GM19463 (cell line): ENCODE data around the gene ZFP36.

Experiments used
- ATAC-seq: cut with Tn5 transposase; IDR thresholded peaks from one replicate; pipeline ENCODE4 v1.9.1; 2021; ENCODE audit warnings: mild to moderate bottlenecking, moderate library complexity; ENCODE audit not compliant: unreplicated experiment

The ZFP36 gene

DNA sequence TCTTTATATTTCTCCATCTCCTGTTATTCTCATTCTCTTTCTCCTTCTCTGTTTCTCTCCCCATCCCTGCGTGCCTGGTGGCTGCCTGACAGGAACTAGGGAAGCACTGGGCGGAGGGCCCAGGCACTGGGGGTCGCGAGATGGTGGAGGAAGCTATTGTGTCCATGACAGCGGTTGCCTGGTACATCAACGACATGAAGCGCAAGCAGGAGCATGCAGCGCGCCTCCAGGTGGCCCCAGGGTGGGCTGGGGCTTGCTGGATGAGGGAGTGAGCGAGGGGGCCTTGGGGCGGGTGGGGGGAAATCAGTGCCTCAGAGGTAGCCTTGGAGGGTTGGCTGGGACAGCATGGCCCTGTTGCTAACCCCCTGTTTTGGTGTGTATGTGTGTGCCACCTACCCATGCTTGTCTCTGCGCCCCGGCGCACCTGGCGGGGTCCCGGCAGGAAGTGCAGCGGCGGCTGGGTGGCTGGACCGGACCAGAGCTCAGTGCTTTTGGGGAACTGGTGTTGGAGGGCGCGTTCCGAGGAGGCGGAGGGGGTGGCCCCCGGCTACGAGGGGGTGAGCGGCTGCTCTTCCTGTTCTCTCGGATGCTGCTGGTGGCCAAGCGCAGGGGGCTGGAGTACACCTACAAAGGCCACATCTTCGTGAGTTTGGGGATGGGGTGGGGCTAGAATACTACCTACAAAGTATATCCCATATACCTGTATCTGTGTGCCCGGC lies 11.0 kb downstream of the ZFP36 start:
- ATAC-seq = no peak

DNA sequence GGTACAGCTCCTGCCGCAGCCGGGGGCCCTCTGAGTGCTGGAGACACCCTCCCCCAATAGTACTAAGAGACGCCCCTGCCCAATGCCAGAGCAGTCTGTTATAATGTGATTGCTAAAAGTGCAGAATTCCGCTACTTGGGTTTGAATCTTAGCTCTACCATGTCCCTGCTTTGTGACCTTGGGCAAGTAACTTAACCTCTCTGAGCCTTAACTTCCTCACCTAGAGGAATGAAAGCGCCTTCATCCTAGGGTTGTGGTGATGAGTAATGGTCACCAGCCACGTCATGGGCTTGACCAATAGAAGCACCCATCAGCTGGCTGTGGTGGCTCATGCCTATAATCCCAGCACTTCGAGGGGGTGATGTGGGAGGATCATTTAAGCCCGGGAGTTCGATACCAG lies 12.4 kb downstream of the ZFP36 start:
- no peak for ATAC-seq

DNA sequence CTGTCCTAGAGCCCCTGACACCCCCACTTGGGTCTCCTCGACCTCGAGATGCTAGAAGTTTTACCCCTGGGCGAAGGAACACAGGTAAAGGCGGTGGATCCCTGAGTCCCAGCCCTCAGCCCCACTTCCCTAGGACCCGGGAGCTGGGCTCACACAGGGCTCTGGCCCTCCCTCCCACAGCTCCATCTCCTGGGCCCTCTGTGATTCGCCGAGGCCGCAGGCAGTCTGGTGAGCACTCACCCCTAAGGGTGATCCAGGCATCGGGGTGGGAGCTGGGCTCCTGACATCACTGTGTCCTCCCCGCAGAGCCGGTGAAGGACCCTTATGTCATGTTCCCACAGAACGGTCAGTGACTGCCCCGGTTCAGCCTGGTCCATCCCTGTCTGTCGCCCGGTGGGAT lies 14.1 kb downstream of the ZFP36 start:
- no peak for ATAC-seq

DNA sequence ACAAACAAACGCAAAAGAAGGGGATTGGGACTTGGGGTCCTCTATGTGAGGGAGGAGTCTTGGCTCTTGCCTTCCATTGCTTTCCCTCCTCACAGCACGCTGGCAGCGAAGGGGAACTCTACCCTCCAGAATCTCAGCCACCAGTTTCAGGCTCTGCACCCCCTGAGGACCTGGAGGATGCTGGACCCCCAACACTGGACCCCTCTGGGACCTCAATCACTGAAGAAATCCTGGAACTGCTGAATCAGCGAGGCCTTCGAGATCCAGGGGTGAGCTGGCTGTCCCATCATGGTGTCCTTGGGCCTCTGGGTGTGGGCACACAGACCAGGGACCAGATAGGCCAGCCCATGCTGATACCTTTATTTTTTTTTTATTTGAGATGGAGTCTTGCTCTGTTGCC lies 15.4 kb downstream of the ZFP36 start:
- ATAC-seq = no peak

DNA sequence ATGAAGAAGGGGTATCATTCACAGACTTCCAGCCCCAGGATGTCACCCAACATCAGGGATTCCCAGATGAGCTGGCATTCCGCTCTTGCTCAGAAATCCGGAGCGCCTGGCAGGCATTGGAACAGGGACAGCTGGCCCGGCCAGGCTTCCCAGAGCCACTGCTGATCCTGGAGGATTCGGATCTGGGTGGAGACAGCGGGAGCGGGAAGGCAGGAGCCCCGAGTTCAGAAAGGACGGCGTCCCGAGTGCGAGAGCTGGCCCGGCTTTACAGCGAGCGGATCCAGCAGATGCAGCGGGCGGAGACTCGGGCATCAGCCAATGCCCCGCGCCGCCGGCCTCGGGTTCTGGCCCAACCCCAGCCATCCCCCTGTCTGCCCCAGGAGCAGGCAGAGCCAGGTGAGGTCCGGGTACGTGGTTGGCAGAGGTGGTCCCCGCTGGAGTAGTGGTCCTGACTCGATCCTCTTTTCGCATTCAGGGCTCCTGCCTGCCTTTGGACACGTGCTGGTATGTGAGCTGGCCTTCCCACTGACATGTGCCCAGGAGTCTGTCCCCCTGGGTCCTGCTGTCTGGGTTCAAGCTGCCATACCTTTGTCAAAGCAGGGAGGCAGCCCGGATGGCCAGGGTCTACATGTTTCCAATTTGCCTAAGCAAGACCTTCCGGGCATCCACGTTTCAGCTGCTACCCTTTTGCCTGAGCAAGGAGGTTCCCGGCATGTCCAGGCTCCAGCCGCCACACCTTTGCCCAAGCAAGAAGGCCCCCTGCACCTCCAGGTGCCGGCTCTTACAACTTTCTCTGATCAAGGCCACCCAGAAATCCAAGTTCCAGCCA lies 16.8 kb downstream of the ZFP36 start:
- no peak for ATAC-seq

DNA sequence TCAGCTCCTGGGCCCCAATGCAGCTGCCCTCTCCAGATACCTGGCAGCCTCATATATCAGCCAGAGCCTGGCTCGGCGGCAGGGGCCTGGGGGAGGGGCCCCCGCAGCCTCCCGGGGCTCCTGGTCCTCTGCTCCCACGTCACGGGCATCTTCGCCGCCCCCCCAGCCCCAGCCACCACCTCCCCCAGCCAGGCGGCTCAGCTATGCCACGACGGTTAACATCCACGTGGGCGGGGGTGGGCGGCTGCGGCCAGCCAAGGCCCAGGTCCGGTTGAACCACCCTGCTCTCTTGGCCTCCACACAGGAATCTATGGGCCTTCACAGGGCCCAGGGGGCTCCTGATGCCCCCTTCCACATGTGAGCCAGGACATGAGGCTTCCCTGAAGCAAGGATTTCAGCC lies 18.3 kb downstream of the ZFP36 start:
- no peak for ATAC-seq

DNA sequence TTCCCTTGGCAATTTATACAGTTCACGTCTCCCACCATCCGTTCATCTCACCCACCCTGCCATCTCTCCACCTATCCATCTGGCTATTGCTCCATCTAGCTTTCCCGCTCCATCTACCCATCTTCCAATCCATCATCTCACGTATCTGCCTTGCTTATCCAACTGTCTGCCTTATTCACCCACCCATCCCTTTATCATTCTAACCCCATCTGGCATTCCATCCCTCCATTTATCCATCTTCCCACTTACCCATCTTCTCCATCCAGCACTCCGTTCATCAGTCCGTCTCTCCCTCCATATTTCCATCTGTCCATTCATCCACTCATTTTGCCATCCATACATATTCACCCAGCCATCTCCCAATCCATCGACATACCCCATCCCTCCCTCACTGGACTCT lies 19.1 kb downstream of the ZFP36 start:
- no peak for ATAC-seq

DNA sequence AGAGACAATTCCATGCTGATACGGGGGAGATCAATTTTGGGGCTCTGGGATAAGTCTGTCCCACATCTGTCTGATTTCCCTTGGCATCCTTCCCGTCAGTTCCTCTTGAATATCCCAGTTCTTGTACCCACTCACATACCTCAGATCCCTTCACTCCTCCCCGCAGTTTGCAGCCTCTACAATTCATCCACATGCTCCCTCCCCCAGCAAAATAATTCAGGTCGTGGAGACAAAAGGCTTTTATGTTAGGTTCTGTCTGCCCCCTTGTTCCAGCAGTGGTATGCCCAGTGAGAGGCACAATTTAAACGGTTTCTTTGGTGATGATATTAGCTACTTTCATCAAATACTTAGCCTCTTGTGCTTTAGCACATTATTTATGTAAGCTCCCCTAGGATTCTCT lies 19.5 kb downstream of the ZFP36 start:
- ATAC-seq = no peak

DNA sequence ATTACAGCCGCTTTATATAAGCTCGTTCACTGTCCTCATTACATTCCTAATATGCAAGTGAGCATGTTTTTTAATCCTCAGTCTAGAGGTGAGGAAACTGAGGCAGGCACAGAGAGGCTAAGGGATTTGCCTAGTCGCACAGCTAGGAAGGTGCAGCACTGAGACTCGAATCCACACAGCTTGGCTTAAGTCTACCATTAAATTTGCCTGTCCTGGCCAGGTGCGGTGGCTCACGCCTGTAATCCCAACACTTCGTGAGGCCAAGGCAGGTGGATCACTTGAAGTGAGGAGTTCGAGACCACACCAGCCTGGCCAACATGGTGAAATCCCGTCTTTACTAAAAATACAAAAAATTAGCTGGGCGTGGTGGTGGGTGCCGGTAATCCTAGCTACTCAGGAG lies 21.1 kb downstream of the ZFP36 start:
- ATAC-seq = no peak

DNA sequence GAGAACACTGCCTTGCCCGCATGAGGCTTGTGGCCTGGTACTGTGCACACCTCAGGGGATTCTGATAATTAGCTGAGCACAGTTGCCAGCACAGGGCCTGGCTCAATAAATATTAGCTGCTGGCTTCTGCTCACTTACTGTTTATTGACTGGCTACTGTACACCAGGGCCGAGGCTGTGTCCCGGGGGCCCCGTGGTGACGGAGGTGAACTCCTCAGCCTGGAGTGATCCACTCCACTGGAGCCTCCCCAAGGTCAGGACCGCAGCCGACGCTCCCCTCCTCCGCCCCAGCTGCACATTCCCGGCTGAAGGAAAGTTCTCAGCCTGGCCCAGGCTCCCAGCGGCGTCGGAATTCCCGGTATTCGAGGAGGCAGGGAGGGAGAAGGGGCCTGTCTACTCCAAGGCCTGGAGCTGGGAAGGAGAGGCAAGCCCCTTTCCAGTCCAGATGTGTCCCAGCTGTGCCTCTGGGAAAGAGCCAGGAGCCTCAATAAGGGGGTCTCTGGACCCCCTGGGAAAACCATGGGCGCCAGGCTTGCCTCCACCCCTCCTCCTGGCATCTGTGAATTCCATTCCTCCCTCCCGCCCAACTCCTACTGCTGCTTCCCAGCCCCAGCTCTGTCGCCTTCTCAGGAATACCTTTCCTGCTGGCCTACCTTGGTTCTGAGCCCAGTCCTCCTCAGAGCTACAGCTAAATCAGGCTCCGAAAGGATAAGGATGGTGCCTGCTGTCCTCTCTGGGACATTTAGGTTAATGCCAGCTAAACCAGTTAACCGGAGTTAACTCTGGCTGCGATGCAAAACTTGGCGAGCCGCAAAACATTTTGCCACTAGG lies 21.9 kb downstream of the ZFP36 start:
- no peak for ATAC-seq

DNA sequence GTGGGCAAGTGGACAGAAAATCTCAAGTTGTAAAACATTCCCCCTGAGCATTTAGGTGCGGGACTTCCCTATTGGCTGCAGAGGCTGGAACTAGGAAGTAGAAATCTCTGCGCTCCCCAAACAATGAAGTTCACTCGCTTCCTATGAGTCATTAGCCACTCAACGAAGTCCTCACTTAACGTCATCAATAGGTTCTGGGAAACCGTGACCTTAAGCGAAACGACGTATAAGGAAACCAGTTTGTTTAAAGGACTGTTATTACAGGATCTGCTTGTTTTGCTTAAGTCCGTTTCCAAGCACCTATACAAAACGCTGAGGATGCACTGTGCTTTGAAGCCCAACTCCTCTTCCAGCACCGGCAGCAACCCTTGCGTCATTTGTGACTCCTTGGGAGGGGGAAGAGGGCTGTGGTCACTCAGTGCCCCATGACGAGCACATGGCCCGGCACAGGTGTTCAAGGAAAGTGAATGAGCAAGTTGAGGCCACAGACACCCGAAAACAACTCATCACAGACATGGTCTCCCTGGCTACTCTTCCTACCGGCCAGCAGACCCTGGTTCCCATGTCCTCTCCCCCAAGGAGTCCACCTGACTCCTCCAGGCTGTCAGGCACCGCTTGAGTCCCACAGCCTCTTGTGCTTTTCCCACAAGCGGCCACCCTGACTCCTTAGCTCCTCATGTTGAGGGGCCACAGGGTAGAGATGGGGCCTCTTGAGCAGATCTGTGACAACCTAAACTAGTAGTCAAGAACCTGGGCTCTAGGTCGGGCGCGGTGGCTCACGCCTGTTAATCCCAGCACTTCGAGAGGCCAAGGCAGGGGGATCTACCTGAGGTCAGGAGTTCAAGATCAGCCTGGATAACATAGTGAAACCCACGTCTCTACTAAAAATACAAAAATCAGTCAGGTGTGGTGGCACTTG lies 24.3 kb downstream of the ZFP36 start:
- ATAC-seq = peak; percentile 61

DNA sequence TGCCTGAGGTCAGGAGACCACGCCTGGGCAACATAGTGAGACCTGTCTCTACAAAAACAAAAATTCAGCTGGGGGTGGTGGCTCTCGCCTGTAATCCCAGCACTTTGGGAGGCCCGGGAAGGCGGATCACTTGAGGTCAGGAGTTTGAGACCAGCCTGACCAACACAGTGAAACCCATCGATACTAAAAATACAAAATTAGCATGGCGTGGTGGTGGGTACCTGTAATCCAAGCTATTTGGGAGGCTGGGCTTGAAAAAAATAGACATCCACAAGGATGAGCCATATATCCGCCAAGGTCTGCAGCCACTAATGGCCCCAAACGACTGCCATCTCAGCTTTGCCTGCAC lies 26.0 kb downstream of the ZFP36 start:
- ATAC-seq = no peak

DNA sequence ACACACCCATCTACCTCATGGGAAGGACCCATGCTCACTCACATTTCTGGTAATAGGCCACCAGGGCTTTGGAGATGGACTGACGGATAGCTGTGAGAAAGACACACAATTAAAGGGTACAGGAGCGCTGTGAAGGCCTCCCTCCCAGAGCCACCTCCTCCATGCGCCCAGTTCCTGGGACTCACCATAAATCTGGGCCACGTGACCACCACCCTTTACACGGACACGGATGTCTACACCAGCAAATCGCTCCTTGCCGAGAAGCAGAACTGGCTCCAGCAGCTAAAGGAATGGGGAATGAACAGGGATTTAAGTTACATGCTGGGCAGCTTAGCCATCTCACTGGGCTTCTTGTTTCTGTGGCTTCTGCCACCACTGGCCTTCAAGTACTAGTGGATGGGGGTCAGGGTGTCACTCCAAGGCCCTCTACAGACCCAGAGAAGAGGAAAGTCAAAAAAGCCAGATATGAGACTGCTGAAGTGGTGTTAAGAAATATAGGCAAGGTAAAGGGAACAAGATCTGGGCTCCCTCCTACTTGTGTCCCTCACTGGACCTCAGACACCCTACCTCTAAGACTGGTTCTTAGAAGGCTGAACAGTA lies 26.9 kb downstream of the ZFP36 start:
- no peak for ATAC-seq

DNA sequence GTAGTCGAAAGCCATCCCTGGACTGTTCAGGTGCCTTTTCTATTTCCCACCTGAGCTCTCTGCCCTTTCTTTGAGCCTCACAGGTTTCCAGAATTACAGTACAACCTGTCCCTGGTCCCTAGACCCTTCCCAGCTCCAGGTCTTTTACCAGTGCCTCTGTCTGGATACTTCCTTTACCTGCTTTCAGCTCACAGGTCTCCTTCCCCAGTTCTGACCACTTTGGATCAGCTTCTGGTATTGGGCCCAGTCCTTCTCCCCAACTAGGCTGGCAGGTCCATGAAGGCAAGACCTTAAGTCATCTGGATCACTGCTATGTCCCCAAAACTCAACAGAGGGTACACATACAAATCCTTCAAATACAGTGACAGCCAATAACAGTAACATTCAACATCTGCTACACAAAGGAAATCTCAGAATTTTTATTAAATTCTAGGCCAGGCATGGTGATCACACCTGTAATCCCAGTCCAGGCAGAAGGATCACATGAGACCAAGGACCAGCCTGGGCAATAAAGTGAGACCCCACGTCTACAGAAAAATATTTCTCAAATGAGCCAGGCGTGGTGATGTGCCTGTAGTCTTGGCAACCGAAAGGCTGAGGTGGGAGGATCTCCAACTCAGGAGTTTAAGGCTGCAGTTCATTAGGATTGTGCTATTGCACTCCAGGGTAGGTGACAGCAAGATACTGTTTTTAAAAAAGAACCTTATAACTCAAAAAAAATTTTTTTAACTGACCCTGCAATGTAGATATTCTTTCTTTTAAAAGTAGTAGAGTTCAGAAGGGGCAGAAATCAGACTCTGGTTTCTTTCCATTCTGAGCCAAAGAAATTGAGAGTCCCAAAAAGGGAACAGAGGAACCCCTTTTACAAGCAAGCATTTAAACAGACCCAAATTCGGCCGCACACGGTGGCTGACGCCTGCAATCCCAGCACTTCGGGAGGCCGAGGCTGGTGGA lies 27.8 kb downstream of the ZFP36 start:
- ATAC-seq = no peak

DNA sequence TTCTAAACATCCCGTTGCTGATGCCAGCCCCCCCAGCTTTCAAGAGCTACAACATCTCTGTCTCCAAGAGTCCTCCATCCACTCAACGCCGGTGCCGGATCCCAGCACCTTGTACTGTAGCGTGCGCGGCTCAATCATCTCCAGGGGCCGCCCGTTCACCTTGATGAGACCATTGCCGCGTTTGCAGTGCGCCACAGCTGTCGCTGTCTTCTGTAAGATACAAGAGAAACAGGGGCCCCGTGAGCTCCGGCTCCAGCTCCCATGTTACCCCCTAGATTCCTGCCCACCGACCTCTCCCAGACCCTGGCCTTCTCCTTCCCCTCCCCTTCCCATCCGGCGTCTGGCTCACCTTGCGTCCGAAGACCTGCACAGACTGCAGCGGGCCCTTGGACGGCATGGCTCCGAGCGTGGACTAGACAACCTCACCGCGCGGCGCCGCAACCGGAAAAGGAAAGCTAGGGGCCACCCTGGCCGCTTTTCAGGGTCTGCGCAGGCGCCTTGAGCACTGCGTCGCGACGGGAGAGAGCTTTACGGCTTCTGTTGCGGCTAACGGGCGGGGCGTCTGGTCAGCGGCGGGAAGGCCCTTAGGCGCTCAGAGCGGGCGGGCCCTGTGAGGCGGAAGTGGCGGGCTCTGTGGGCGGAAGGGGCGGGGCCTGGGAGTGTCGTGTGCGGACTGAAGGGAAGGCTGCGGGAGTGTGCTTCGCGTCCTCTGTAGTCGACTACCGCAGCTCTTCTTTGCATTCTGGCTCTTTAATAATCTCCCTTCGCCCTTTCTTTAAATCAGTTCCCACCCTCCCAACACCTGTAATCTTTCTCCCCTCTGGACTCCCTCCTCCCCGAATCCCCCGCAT lies 29.1 kb downstream of the ZFP36 start, which contains the start of gene RPS16:
TSS of gene RPS16 (minus strand) at position 451 of the 851 bp plus-strand sequence. CDS start at position 397, 54 bp downstream.
- peak; percentile 73 for ATAC-seq

DNA sequence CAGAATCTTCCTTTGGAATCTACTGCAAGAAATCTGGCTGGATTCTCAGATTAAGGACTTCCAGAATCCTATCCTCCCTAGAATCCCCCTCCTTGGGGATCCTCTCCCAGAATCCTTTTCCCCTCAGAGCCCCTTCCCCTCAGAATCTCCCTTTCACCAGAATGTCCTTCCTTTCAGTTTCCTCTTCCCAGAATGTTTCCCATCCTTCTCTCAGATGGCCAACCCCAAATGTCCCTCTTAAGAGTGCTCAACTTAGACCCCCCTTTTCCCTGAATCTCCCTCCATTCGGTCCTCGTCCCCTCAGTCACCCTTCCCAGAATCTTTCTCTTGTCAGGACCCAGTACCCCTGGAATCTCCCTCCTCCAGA lies 29.7 kb downstream of the ZFP36 start:
- no peak for ATAC-seq

DNA sequence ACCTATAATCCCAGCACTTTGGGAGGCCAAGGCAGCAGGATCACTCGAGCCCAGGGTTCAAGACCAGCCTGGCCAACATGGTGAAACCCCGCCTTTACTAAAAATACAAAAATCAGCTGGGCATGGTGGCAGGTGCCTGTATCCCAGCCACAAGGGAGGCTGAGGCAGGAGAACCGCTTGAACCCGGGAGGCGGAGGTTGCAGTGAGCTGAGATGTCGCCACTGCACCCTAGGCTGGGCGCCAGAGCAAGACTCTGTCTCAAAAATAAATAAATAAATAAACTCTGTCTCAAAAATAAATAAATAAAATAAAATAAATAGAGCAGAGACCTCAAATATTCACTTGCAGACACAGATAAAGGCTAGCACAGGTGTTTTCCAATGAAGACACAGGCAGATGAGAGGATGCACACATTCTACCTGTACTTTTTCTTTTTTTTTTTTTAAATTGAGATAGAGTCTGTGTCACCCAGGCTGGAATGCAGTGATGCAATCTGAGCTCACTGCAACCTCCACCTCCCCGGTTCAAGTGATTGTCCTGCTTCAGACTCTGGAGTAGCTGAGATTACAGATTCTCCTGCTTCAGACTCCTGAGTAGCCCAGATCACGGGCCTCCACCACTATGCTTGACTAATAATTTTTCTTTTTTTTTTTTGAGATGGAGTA lies 31.8 kb downstream of the ZFP36 start:
- ATAC-seq = no peak
